HEK293 (cell line): ENCODE results near the gene CRY1.

Experiments
- CTCF ChIA-PET: fragments of 350-600 bp; formaldehyde crosslinking; extraction: SDS; loops from one replicate; lab custom pipeline; 2021; ENCODE audit warnings: antibody characterized with exemption; lab: Yijun Ruan, JAX
- POLR2A ChIA-PET: fragments of 300-600 bp; formaldehyde crosslinking; extraction: SDS; loops from one replicate; lab custom pipeline; 2020; ENCODE audit warnings: antibody characterized with exemption, inconsistent platforms; lab: Yijun Ruan, JAX
- H3K27ac ChIP-seq: fragments of 200-500 bp; sonication (Bioruptor generic); 2 replicates; pipeline ENCODE4 v1.5.1; 2014; ENCODE audit warnings: low read depth, low read length, control low read depth, inconsistent platforms; ENCODE audit errors: extremely low read depth
- H3K36me3 ChIP-seq, 2 experiments: fragments of 200-500 bp in 1 of 2; sonication (Bioruptor generic) in 1 of 2; 1 replicate in 1 of 2; 2 replicates in 1 of 2; pipeline ENCODE4 v1.5.1; 2014 to 2017; ENCODE audit warnings: inconsistent platforms in 2 of 2, low read length in 2 of 2; ENCODE audit not compliant: control insufficient read depth in 2 of 2, insufficient read depth in 1 of 2
- H3K4me1 ChIP-seq: fragments of 200-500 bp; sonication (Bioruptor generic); 2 replicates; pipeline ENCODE4 v1.5.1; 2014; ENCODE audit warnings: mild to moderate bottlenecking, low read length, inconsistent platforms; ENCODE audit not compliant: control insufficient read depth, insufficient read depth
- H3K4me3 ChIP-seq: 2 replicates; pipeline ENCODE4 v1.5.1; 2011; ENCODE audit warnings: low read depth, mild to moderate bottlenecking, control low read depth, low read length, moderate library complexity
- H3K9me3 ChIP-seq: fragments of 200-500 bp; sonication (Bioruptor generic); 2 replicates; pipeline ENCODE4 v1.5.1; 2014; ENCODE audit warnings: low read depth, low read length, inconsistent platforms; ENCODE audit not compliant: control insufficient read depth, insufficient read depth
- BCL6B ChIP-seq: fragments of 450-650 bp; formaldehyde crosslinking; IDR thresholded peaks from 2 replicates; pipeline ENCODE4 v1.5.1; 2017; ENCODE audit warnings: missing biosample characterization, missing genetic modification characterization
- FEZF1 ChIP-seq: fragments of 450-650 bp; formaldehyde crosslinking; IDR thresholded peaks from 2 replicates; pipeline ENCODE4 v1.5.1; 2016; ENCODE audit warnings: missing biosample characterization, missing genetic modification characterization
- MYNN ChIP-seq: fragments of 450-650 bp; formaldehyde crosslinking; IDR thresholded peaks from 2 replicates; pipeline ENCODE4 v1.5.1; 2016; ENCODE audit warnings: missing biosample characterization, missing genetic modification characterization, borderline replicate concordance
- PATZ1 ChIP-seq: fragments of 450-650 bp; formaldehyde crosslinking; IDR thresholded peaks from 2 replicates; pipeline ENCODE4 v1.5.1; 2016; ENCODE audit warnings: missing biosample characterization, missing genetic modification characterization
- SCRT2 ChIP-seq: fragments of 450-650 bp; formaldehyde crosslinking; IDR thresholded peaks from 2 replicates; pipeline ENCODE4 v1.5.1; 2016; ENCODE audit warnings: missing biosample characterization, missing genetic modification characterization
- SP7 ChIP-seq: fragments of 450-650 bp; formaldehyde crosslinking; IDR thresholded peaks from 2 replicates; pipeline ENCODE4 v1.5.1; 2016; ENCODE audit warnings: missing biosample characterization, missing genetic modification characterization
- TRIM28 ChIP-seq: IDR thresholded peaks from 2 replicates; pipeline ENCODE4 v1.6.1; 2011; ENCODE audit warnings: low read length, control low read depth, borderline replicate concordance
- ZBTB7A ChIP-seq: fragments of 450-650 bp; formaldehyde crosslinking; IDR thresholded peaks from 2 replicates; pipeline ENCODE4 v1.5.1; 2016; ENCODE audit warnings: low read depth, missing biosample characterization, missing genetic modification characterization
- ZFP3 ChIP-seq: fragments of 450-650 bp; formaldehyde crosslinking; IDR thresholded peaks from 2 replicates; pipeline ENCODE4 v1.5.1; 2016; ENCODE audit warnings: low read depth, missing biosample characterization, missing genetic modification characterization
- ZFP41 ChIP-seq: fragments of 450-650 bp; formaldehyde crosslinking; IDR thresholded peaks from 2 replicates; pipeline ENCODE4 v1.5.1; 2016; ENCODE audit warnings: missing biosample characterization, missing genetic modification characterization, borderline replicate concordance
- ZNF18 ChIP-seq: fragments of 450-650 bp; formaldehyde crosslinking; IDR thresholded peaks from 2 replicates; pipeline ENCODE4 v1.5.1; 2016; ENCODE audit warnings: missing biosample characterization, missing genetic modification characterization
- ZNF311 ChIP-seq: fragments of 450-650 bp; formaldehyde crosslinking; IDR thresholded peaks from 2 replicates; pipeline ENCODE4 v1.5.1; 2017; ENCODE audit warnings: missing biosample characterization, missing genetic modification characterization, borderline replicate concordance
- ZNF501 ChIP-seq: fragments of 450-650 bp; formaldehyde crosslinking; IDR thresholded peaks from 2 replicates; pipeline ENCODE4 v1.5.1; 2016; ENCODE audit warnings: missing biosample characterization, missing genetic modification characterization
- ZNF513 ChIP-seq: fragments of 450-650 bp; IDR thresholded peaks from 2 replicates; pipeline ENCODE4 v1.5.1; 2018; ENCODE audit warnings: missing biosample characterization, missing genetic modification characterization
- ZNF560 ChIP-seq: fragments of 450-650 bp; formaldehyde crosslinking; IDR thresholded peaks from 2 replicates; pipeline ENCODE4 v1.5.1; 2017; ENCODE audit warnings: missing biosample characterization, missing genetic modification characterization, borderline replicate concordance
- ZNF600 ChIP-seq: fragments of 450-650 bp; formaldehyde crosslinking; IDR thresholded peaks from 2 replicates; pipeline ENCODE4 v1.5.1; 2016; ENCODE audit warnings: missing biosample characterization, missing genetic modification characterization
- ZNF677 ChIP-seq: fragments of 450-650 bp; IDR thresholded peaks from 2 replicates; pipeline ENCODE4 v1.5.0; 2018; ENCODE audit warnings: missing biosample characterization, mild to moderate bottlenecking, missing genetic modification characterization, moderate library complexity
- ZSCAN16 ChIP-seq: fragments of 450-650 bp; formaldehyde crosslinking; IDR thresholded peaks from 2 replicates; pipeline ENCODE4 v1.5.1; 2016; ENCODE audit warnings: missing biosample characterization, missing genetic modification characterization
- ZSCAN5A ChIP-seq: fragments of 450-650 bp; formaldehyde crosslinking; IDR thresholded peaks from 2 replicates; pipeline ENCODE4 v1.5.1; 2016; ENCODE audit warnings: missing biosample characterization, missing genetic modification characterization

CRY1 gene

GRCh38 chr12:107139787-107140186 is 46.4 kb upstream of the CRY1 start:
- Histone ChIP-seq H3K36me3 (no peaks in the 10 kb centered on the region), H3K4me3 (no peak overlapping the region), H3K27ac (no peak overlapping the region), H3K4me1 (no peaks in the 10 kb centered on the region), H3K9me3 (no peaks in the 10 kb centered on the region)
- TF ChIP-seq ZFP3 (no peak), ZNF311 (tag by site-specific recombination) (no peak), BCL6B (tag by site-specific recombination) (no peak), ZNF513 (tag by site-specific recombination) (no peak), SCRT2 (tag by site-specific recombination) (0 out of 2 replicates have a peak, but pooled peaks have one; percentile 18), FEZF1 (tag by site-specific recombination) (no peak)
- ChIA-PET POLR2A (no interaction called here), CTCF (interaction anchor here (0.6 to 1.2 kb wide), 2 partner anchors 266 to 468 kb away, joined by 4 read pairs; no protein-coding TSS in a partner anchor)

DNA sequence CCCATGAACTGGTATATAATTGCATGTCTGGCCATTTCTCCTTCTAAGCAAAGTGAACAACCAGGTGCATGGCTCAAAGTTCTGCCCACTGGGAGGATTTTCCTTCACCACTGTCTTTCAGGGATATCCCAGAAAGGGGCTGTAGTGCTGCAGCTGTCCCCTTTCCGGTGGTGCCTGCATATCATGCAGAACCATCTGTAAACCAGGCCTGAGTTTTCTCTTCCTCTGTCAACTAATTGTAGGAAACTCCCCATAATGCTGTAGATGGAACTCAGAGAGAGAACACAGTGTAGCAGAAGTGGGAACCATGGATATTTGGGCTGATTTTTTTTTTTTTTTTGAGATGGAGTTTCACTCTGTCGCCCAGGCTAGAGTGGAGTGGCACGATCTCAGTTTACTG is 45.6 kb upstream of the CRY1 start:
- TF ChIP-seq ZNF677 (tag by site-specific recombination): no peak
- TF ChIP-seq ZNF513 (tag by site-specific recombination): no peak
- no peak for TF ChIP-seq PATZ1 (tag by site-specific recombination)
- no peak for TF ChIP-seq ZSCAN16 (tag by site-specific recombination)
- no peak for TF ChIP-seq ZFP41 (tag by site-specific recombination)
- no peak for TF ChIP-seq SP7
- Histone ChIP-seq H3K4me1 (no peaks in the 10 kb centered on the region), H3K4me3 (no peak overlapping the region), H3K27ac (no peak overlapping the region), H3K36me3 (no peaks in the 10 kb centered on the region), H3K9me3 (no peaks in the 10 kb centered on the region)
- CTCF ChIA-PET: no interaction called here
- POLR2A ChIA-PET: no interaction called here

- CTCF ChIA-PET: interaction anchor here (0.6 to 14.3 kb wide), 6 partner anchors 14 to 777 kb away, joined by 3 to 290 read pairs (median 4); no protein-coding TSS in a partner anchor
- H3K4me1 ChIP-seq: no peaks in the 10 kb centered on the region
- H3K9me3 ChIP-seq: no peaks in the 10 kb centered on the region
- no peak overlapping the region for H3K4me3 ChIP-seq
- no peak overlapping the region for H3K27ac ChIP-seq
- POLR2A ChIA-PET: no interaction called here
- TF ChIP-seq ZSCAN5A (tag by site-specific recombination): no peak
- TF ChIP-seq ZNF18 (tag by site-specific recombination): no peak
- no peak for TF ChIP-seq MYNN (tag by site-specific recombination)
- TF ChIP-seq ZNF560: no peak
- TF ChIP-seq TRIM28: no peak
- TF ChIP-seq ZNF600 (tag by site-specific recombination): no peak
- TF ChIP-seq ZNF501: no peak
- no peak for TF ChIP-seq ZBTB7A (tag by site-specific recombination)
- H3K36me3 ChIP-seq: no peaks in the 10 kb centered on the region
Measured at GRCh38 chr12:107135177-107135576, 41.8 kb upstream of the CRY1 start.
